ENCODE measurements around the gene TPRX2. TPM values are rescaled to one million over a fixed set of nuclear protein-coding genes. Genes with fewer than 3 reads are reported as not detected.
A peak's percentile ranks its signal among the peaks of the same experiment; 100 is the strongest.

The TPRX2 gene
- total RNA-seq, 1 donor from 2014 or later: not detected

DNA sequence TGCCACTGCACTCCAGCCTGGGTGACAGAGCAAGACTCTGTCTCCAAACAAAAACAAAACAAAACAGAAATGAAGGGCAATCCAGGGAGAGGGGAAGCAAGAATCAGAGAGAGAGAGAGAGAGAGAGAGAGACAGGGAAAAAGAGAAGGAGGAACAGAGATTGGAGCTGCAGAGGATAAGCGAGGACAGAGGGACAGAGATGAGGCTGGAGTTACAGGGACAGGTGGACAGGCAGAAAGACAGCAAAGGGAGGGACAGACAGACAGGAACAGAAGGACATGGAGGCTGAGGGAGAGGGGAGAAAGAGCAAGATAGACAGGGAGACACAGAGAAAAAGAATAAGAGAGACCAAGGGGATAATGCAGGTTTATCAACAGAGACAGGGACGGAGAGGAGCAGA lies 38.6 kb upstream of the TPRX2 start:
- H3K27me3 Mint-ChIP-seq (ENCODE audit: unreplicated experiment): peaks cover 10% of the 10 kb centered on the region
- DNase-seq: no peak
- H3K9me3 Mint-ChIP-seq (ENCODE audit: unreplicated experiment): peaks cover 4% of the 10 kb centered on the region
- peaks cover 8% of the 10 kb centered on the region for H3K4me1 Mint-ChIP-seq (ENCODE audit: low read depth, unreplicated experiment)
- TF ChIP-seq, protein P1, sequence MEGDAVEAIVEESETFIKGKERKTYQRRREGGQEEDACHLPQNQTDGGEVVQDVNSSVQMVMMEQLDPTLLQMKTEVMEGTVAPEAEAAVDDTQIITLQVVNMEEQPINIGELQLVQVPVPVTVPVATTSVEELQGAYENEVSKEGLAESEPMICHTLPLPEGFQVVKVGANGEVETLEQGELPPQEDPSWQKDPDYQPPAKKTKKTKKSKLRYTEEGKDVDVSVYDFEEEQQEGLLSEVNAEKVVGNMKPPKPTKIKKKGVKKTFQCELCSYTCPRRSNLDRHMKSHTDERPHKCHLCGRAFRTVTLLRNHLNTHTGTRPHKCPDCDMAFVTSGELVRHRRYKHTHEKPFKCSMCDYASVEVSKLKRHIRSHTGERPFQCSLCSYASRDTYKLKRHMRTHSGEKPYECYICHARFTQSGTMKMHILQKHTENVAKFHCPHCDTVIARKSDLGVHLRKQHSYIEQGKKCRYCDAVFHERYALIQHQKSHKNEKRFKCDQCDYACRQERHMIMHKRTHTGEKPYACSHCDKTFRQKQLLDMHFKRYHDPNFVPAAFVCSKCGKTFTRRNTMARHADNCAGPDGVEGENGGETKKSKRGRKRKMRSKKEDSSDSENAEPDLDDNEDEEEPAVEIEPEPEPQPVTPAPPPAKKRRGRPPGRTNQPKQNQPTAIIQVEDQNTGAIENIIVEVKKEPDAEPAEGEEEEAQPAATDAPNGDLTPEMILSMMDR (IDR thresholded peaks at IDR 0.05; ENCODE audit: partially characterized antibody, unreplicated experiment): no peak
- no peaks in the 10 kb centered on the region for H3K36me3 Mint-ChIP-seq (ENCODE audit: unreplicated experiment)
- H3K27ac Mint-ChIP-seq (ENCODE audit: unreplicated experiment): peak overlapping the region; percentile 62
- peak overlapping the region; percentile 26 for H3K4me3 Mint-ChIP-seq (ENCODE audit: unreplicated experiment)

DNA sequence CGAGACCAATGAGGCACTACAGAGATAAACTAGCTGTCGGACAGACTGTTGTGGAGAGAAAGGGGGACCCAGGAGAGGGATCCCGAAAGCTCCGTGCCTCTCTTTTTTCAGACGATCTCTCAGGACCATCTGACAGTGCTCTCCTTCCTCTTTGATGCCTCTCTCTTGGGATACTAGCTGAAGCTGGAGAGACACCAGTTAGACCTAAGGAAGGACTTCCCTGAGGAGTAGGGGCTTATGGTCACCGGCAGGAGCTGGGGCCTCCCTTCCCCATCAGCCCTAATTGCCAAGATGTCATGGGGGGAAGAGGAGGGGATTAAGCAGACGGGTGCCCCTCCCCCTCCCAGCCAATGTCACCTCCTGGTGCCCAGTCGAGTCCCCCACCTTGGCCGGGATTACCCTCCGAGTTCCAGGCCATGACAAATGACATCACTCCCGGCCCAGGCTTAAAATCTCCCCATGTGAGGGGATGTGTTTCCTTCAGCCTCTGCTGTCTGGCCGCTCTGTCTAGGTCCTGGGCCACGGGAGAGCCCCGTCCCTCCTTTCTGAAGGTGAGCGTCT lies 37.5 kb upstream of the TPRX2 start, which contains the start of gene CRX:
Gene CRX, plus strand, starts transcription at position 478 of the 561 bp plus-strand sequence. CDS start 12,507 bp downstream, outside the sequence.
- DNase-seq: no peak
- Mint-ChIP-seq H3K27ac (ENCODE audit: unreplicated experiment) (no peak within 1 kb of the TSS), H3K27me3 (ENCODE audit: unreplicated experiment) (peaks cover 12% of the 10 kb centered on the region), H3K9me3 (ENCODE audit: unreplicated experiment) (peaks cover 4% of the 10 kb centered on the region), H3K4me3 (ENCODE audit: unreplicated experiment) (no peak within 1 kb of the TSS), H3K36me3 (ENCODE audit: unreplicated experiment) (no peaks in the 10 kb centered on the region), H3K4me1 (ENCODE audit: low read depth, unreplicated experiment) (peaks cover 8% of the 10 kb centered on the region)
- TF ChIP-seq, protein P1 (IDR thresholded peaks at IDR 0.05; ENCODE audit: partially characterized antibody, unreplicated experiment): no peak

DNA sequence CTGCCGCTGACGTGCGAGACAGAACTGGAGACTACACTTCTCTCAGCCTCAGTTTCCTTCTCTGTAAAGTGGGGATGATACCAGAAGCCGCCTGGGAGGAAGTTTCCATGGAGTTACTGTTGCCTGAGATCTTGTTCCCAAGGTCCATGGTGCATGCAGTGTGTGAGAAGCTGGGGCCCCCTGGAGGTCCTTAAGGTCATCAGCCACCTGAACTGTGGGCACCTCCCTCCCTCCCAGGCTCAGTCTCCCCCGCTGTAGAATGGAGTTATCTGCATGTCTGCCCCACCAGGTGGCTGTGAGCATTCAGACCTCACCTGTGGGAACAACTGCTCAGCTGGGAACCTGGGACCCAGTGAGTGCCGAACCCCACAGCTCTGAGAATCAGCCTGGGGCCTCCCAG lies 34.6 kb upstream of the TPRX2 start:
- TF ChIP-seq, protein P1 (IDR thresholded peaks at IDR 0.05; ENCODE audit: partially characterized antibody, unreplicated experiment): no peak
- Mint-ChIP-seq H3K27me3 (ENCODE audit: unreplicated experiment) (peaks cover 10% of the 10 kb centered on the region), H3K4me3 (ENCODE audit: unreplicated experiment) (no peak overlapping the region), H3K36me3 (ENCODE audit: unreplicated experiment) (no peaks in the 10 kb centered on the region), H3K4me1 (ENCODE audit: low read depth, unreplicated experiment) (peaks cover 11% of the 10 kb centered on the region), H3K9me3 (ENCODE audit: unreplicated experiment) (no peaks in the 10 kb centered on the region), H3K27ac (ENCODE audit: unreplicated experiment) (no peak overlapping the region)
- DNase-seq: no peak

DNA sequence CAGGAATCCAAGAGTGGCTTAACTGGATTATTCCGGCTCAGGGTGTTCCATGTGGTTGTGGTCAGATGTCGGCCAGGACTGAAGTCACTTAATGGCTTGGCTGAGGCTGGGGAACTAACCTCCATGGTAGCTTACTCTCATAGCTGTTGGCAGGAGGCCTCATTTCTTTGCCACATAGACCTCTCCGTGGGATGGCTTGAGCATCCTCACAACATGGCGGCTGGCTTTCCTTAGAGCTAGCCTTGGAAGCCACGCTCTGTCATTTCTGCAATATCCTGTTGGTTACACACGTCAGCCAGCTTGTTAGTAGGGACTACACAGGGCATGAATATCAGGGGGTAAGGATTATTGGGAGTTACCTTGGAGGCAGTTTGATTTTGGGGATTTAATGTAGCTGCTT lies 32.2 kb upstream of the TPRX2 start:
- H3K27me3 Mint-ChIP-seq (ENCODE audit: unreplicated experiment): peaks cover 4% of the 10 kb centered on the region
- no peak overlapping the region for H3K27ac Mint-ChIP-seq (ENCODE audit: unreplicated experiment)
- no peaks in the 10 kb centered on the region for H3K9me3 Mint-ChIP-seq (ENCODE audit: unreplicated experiment)
- H3K4me1 Mint-ChIP-seq (ENCODE audit: low read depth, unreplicated experiment): peaks cover 4% of the 10 kb centered on the region
- TF ChIP-seq, protein P1 (IDR thresholded peaks at IDR 0.05; ENCODE audit: partially characterized antibody, unreplicated experiment): no peak
- no peak for DNase-seq
- no peaks in the 10 kb centered on the region for H3K36me3 Mint-ChIP-seq (ENCODE audit: unreplicated experiment)
- H3K4me3 Mint-ChIP-seq (ENCODE audit: unreplicated experiment): no peak overlapping the region

DNA sequence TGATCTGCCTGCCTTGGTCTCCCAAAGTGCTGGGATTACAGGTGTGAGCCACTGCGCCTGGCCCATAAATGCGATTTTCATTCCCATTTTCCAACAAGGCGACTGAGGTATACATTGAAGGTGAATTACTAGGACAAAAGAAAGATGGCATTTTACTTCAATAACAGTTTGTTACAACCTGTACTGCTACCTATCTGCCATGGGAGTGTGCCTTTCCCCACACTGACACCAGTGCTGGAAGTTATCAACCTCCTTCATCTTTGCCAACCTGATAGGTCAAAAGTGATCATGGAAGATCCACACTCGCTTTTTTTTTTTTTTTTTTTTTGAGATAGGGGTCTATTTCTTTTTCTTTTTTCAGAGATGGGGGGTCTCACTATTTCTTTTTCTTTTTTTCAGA lies 26.3 kb upstream of the TPRX2 start:
- no peak overlapping the region for H3K4me3 Mint-ChIP-seq (ENCODE audit: unreplicated experiment)
- no peaks in the 10 kb centered on the region for H3K27me3 Mint-ChIP-seq (ENCODE audit: unreplicated experiment)
- H3K36me3 Mint-ChIP-seq (ENCODE audit: unreplicated experiment): no peaks in the 10 kb centered on the region
- H3K9me3 Mint-ChIP-seq (ENCODE audit: unreplicated experiment): no peaks in the 10 kb centered on the region
- H3K27ac Mint-ChIP-seq (ENCODE audit: unreplicated experiment): no peak overlapping the region
- DNase-seq: no peak
- peaks cover 4% of the 10 kb centered on the region for H3K4me1 Mint-ChIP-seq (ENCODE audit: low read depth, unreplicated experiment)
- TF ChIP-seq, protein P1 (IDR thresholded peaks at IDR 0.05; ENCODE audit: partially characterized antibody, unreplicated experiment): no peak

Data from glutamatergic neuron (in vitro differentiated cells).